DND-41 (cell line): ENCODE data around the gene OLIG2.

Experiments used
- EZH2 ChIP-seq: IDR thresholded peaks from 3 replicates; pipeline ENCODE4 v1.6.1; 2012; ENCODE audit warnings: borderline replicate concordance, low read depth, mild to moderate bottlenecking, moderate library complexity, low read length, inconsistent platforms; ENCODE audit not compliant: severe bottlenecking
- TF ChIP-seq, protein P1 (sequence below): IDR thresholded peaks from 2 replicates; pipeline ENCODE4 v1.5.1; 2012; ENCODE audit warnings: borderline replicate concordance, low read length, moderate library complexity, mild to moderate bottlenecking; ENCODE audit not compliant: poor library complexity, severe bottlenecking; ENCODE audit errors: extremely low read depth

GRCh38 chr21:33014331-33014730 is 11.4 kb upstream of the OLIG2 start:
- TF ChIP-seq, protein P1, sequence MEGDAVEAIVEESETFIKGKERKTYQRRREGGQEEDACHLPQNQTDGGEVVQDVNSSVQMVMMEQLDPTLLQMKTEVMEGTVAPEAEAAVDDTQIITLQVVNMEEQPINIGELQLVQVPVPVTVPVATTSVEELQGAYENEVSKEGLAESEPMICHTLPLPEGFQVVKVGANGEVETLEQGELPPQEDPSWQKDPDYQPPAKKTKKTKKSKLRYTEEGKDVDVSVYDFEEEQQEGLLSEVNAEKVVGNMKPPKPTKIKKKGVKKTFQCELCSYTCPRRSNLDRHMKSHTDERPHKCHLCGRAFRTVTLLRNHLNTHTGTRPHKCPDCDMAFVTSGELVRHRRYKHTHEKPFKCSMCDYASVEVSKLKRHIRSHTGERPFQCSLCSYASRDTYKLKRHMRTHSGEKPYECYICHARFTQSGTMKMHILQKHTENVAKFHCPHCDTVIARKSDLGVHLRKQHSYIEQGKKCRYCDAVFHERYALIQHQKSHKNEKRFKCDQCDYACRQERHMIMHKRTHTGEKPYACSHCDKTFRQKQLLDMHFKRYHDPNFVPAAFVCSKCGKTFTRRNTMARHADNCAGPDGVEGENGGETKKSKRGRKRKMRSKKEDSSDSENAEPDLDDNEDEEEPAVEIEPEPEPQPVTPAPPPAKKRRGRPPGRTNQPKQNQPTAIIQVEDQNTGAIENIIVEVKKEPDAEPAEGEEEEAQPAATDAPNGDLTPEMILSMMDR: no peak
- TF ChIP-seq EZH2: no peak
